HG03378 (cell line): ENCODE data around the gene TEX12.
"Not testable (repeated sequence)": the region's sequence is repeated elsewhere in the genome, so short reads cannot be mapped to it uniquely, and the experiment has no call there.

ENCODE experiments used
- ATAC-seq: cut with Tn5 transposase; IDR thresholded peaks from one replicate; pipeline ENCODE4 v1.9.1; 2021; ENCODE audit warnings: mild to moderate bottlenecking, moderate library complexity; ENCODE audit not compliant: unreplicated experiment

Gene TEX12

DNA sequence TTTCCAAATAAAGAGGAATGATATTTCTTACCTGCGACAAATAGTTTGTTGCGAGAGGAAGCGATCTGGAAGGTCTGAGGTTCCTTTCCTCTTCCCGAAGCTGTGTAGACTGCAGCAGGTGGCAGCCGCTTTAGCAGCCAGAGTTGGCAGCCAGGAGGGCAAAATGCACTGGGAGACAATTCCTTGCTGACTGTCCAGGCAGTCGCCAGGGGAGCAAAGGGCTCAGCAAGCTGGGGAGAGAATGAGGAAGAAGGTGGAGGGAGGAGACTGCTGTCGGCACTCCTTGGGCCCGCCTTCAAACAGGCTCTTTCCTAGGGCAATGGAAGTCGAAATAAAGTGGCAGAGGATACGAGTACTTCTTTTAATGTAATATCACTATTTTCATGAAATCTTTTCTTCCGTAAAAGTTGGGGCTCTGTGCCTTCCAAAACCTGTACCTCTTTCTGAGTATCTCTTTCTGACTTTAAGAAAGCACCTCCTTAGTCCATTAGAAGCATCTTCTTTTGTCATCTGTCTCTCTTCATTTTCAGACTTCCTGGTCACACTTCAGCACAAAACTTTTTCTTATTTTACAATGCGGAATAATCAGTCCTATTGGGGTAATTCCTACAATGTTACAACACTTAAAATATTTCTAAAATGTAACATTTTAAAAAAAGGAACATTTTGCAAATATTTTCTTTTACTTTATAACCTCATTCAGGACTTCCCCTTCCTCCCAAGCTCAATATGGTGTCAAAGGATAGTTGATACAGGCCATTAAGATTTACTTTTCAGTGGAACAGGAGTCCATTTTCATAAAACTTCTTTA is 3.1 kb upstream of the TEX12 start, which contains the start of gene IL18:
TSS of gene IL18 (minus strand) at position 220 of the 811 bp plus-strand sequence. CDS start 9,041 bp downstream, outside the sequence.
- no peak for ATAC-seq

DNA sequence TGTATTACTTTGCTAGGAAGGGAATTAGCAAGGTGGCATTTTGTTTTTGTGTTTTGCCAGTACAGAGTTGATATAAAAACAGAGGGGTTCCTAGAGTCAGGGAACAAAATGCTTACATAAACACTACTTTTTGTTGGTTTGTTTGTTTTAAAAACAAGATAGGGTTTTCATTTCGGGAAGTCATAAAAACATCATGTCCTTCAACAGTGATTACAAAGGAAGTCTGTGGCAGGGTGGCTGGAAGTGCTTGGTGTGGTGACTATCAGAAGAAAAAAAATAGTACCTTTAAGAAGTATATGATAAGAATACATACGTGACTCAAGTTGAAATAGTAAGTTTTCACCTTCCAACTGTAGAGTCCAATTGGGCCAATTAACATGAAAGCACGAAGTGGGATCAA is 2.1 kb upstream of the TEX12 start:
- ATAC-seq: no peak

DNA sequence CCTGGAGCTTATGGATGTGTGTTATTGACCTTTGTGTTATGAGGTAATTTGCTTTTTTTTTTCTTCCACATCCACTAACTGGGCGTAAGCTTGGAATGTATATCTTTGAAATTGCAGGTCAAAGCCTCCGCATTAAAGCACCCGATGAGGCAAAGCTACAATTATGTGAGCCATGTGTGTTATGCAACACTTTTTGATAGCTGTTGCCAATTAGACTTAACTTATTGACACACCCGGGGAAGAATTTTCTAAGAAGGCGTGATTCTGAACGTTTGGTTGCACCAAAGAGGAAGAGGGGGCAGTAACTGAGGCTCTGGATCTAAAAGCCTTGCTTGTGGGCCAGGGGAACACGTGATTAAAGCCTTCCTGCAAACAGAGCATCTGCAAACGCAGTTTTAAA is 610 bp upstream of the TEX12 start:
- ATAC-seq: no peak

GRCh38 chr11:112172362-112172994 is 5.3 kb downstream of the TEX12 start:
- ATAC-seq: peak; percentile 84

- ATAC-seq: no peak
These were observed 6.0 kb downstream of the TEX12 start for GRCh38 chr11:112173152-112173551.

DNA sequence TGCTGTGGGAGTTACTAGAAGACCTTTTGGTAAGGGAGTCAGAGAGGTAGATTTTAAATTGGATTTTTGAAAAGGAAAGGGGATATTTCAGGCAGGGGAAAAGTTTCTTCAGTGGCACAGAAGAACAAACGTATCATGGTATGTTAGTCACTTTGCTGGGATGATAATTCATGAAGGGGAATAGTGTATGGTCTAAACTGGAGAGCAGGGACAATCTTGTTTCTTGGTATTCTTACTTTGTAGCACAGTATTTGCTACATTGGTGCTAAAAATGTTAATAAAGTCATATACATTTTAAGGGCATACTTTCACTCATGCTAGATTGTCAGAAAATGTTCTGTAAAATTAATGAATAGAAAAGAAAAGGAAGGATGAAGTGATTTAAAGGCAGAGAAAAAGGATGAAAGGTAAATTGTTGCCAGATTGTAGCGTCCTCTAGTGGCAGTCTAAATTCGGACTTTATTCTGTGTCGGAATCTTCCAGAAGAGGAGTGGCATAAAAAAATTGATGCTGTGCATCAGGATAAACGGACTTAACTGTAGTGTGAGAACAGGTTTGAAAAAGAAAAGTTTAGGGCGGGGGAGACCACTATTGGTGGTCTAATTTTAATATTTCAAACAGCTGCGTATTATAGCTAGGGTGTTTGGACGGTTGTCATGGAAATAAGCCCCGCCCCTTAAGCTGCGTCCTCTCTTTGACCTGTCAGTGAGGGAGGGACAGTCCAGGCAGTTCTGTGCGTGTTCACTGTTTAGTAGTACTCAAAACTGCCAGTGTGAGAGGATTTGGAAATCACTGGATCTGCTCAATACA is 7.8 kb downstream of the TEX12 start, which contains the start of gene BCO2:
TSS of gene BCO2 (plus strand) at position 724 of the 810 bp plus-strand sequence. CDS start 90 bp downstream, outside the sequence.
- ATAC-seq: peak; percentile 51

GRCh38 chr11:112175599-112175952 is 8.4 kb downstream of the TEX12 start:
- ATAC-seq: no peak

- ATAC-seq: no peak
These were observed 8.9 kb downstream of the TEX12 start for GRCh38 chr11:112176077-112176476.

- no peak for ATAC-seq
These were observed 10.4 kb downstream of the TEX12 start for GRCh38 chr11:112177589-112177988.

DNA sequence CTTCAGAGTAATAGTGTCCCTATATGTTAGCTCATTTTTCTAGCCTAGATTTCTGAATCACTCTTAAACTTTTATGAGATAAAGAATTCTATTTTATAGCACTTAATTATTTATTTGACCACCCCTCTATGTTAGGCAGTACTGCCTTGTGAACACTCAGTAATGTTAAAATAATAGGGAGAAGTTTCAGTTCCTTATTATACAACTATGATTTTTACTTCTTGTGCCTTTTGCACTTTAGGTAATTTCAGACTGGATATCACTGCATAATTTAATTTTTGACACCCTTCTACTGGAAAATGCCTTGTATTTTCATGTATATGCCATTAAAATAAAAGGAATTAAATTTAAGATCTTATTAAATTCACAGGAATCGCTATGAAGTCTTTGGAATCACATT is 11.3 kb downstream of the TEX12 start:
- ATAC-seq: no peak

DNA sequence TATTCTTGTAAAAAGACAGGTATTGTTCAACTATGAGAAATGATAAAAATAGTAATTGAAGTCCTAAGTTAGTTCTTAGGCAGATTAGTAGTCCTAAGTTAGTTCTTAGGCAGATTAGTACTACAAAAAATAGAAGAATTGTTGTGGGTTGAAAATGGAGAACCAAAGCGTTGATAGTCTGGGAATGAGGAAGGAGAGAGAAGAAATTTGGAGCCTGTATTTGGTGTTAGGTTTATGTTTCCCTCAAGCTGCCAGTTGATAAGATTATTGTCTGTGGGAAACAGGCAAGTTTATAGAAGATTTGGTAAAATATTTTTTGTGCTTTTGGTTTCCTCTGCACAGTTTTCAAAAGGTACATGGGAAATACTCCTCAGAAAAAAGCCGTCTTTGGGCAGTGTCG is 11.8 kb downstream of the TEX12 start:
- ATAC-seq: no peak

DNA sequence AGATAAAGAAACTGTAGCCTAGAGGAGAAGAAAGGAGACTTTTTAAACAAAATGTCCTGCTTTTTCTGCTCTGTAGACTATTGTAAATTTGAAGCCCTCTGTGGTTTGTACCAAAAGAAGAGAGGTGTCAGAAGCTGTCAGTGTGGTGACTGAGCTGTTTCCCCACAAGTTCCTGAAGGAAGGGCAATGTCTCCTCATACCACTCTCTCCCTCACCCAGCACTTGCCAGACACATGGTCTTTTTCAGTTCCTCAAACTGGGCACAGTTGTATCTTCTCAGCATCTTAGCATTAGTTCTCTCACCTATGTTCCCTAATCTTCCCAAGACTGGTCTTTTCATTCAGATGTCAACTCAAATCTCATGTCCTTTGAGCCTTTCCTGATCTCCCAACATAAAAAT is 12.4 kb downstream of the TEX12 start:
- peak; percentile 76 for ATAC-seq

GRCh38 chr11:112182867-112183266 is 15.7 kb downstream of the TEX12 start:
- no peak for ATAC-seq

GRCh38 chr11:112185883-112186282 is 18.7 kb downstream of the TEX12 start:
- ATAC-seq: no peak

DNA sequence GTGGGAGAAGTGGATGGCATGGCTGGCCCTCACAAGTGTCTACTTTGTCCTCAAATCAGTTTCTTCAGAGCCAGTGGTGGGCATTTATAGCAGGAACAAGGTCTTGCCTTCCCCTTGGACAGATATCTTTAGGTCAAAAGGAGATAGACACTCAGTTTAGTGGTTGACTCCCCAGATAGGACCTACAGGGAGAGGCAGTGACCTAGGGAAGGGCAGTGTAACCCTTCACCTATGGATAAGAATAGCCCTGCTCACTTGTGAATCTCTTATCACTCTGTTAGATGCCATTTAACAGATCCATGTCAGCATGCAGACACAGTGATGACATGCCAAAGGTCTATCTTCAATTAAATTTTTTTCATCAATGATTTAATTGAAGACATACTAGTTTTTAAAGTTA is 19.1 kb downstream of the TEX12 start:
- ATAC-seq: no peak

DNA sequence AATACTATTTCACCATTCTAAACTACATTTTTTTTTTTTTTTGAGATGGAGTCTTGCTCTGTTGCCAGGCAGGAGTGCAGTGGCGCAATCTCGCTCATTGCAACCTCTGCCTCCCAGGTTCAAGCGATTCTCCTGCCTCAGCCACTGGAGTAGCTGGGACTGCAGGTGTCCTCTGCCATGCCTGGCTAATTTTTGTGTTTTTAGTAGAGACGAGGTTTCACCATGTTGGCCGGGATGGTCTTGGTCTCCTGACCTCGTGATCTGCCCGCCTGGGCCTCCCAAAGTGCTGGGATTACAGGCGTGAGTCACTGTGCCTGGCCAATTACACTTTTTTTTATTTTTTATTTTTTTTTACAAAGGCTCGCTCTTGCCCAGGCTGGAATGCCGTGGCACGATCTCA is 27.9 kb downstream of the TEX12 start:
- ATAC-seq: not testable (repeated sequence)

- no peak for ATAC-seq
These were observed 28.8 kb downstream of the TEX12 start for GRCh38 chr11:112195951-112196351.

- ATAC-seq: no peak
These were observed 29.4 kb downstream of the TEX12 start for GRCh38 chr11:112196519-112197087.

- ATAC-seq: not testable (repeated sequence)
These were observed 31.9 kb downstream of the TEX12 start for GRCh38 chr11:112199101-112199500.

DNA sequence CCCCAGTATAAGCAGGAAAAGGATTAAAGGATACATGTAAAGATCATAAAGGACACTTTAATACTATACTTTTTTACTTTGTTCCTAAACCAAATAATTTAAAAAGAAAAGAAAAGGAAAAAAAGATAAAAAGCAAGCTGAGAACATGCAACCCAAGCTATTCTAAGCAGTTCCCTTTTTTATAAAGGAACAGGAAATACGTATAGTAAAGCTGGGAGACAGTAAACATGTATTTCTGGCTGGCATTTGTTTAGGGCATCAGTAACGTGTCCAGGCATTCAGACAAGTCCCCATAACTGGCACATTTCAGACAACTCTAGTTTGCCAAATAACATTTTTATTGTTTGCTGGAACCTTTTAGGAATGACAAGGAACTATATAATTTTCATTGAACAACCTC is 33.1 kb downstream of the TEX12 start:
- no peak for ATAC-seq

DNA sequence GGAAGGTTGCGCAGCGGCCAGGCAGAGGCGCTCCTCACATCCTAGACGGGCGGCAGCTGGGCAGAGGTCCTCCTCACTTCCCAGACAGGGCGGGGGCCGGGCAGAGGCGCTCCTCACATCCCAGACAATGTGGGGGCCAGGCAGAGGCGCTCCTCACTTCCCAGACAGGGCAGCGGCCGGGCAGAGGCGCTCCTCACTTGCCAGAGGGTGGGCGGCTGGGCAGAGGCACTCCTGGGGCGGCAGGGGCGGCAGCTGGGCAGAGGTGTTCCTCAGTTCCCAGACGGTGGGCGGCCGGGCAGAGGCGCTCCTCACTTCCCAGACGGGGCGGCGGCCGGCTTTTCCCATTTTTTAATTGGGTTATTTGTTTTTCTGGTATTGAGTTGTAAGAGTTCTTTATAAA is 38.9 kb downstream of the TEX12 start:
- ATAC-seq: no peak
